ENCODE results near the gene ADRB2. TPM values are rescaled to one million over a fixed set of nuclear protein-coding genes. Genes with fewer than 3 reads are reported as not detected.

Gene ADRB2
- total RNA-seq, 1 experiment from 2014 or later = 0.26 TPM

- Mint-ChIP-seq H3K36me3 (ENCODE audit: insufficient read depth in 1 of 3, low read depth in 3 of 3) (no peaks in the 10 kb centered on the region), H3K4me3 (no peak overlapping the region), H3K27ac (no peak overlapping the region), H3K9me3 (no peaks in the 10 kb centered on the region), H3K27me3 (ENCODE audit: low read depth) (peaks cover 3% of the 10 kb centered on the region), H3K4me1 (peaks cover 5 to 10% of the 10 kb centered on the region in 2 experiments; a peak in 3 of 4 replicates)
- Histone ChIP-seq H2BK120ac (ENCODE audit: low read depth, low read length, poor library complexity, severe bottlenecking) (no peak overlapping the region), H3K14ac (ENCODE audit: insufficient read depth, low read length) (no peak overlapping the region), H3K9me3 (ENCODE audit: control insufficient read depth, low read depth, low read length) (no peaks in the 10 kb centered on the region), H3K56ac (ENCODE audit: insufficient read length, low read depth, low read length) (no peak overlapping the region), H3K79me1 (ENCODE audit: insufficient read depth, low read depth, low read length, poor library complexity, severe bottlenecking) (no peaks in the 10 kb centered on the region), H3K23me2 (ENCODE audit: insufficient read length, low read depth, low read length, poor library complexity, severe bottlenecking) (no peaks in the 10 kb centered on the region), H3K23ac (ENCODE audit: insufficient read length, low read depth, low read length) (no peak overlapping the region), H4K8ac (replicated peaks; ENCODE audit: insufficient read length, low read depth, low read length) (no peak overlapping the region), H4K91ac (ENCODE audit: insufficient read length, low read depth, low read length) (no peak overlapping the region), H3K4me2 (ENCODE audit: insufficient read depth, insufficient read length, low read length) (no peak overlapping the region), H3K9ac (ENCODE audit: extremely low read depth, insufficient read length, low read length) (no peak overlapping the region), H3K18ac (ENCODE audit: insufficient read length, low read depth, low read length) (no peak overlapping the region), H3K4ac (ENCODE audit: low read depth, low read length) (no peak overlapping the region), H3T11ph (ENCODE audit: low read length) (no peak overlapping the region), H3K4me1 (ENCODE audit: insufficient read depth, low read length) (no peaks in the 10 kb centered on the region), H2BK20ac (ENCODE audit: low read depth, low read length, poor library complexity, severe bottlenecking) (no peak overlapping the region), H2BK5ac (ENCODE audit: insufficient read length, low read length) (no peak overlapping the region), H2AK5ac (ENCODE audit: insufficient read length, low read length) (no peak overlapping the region), H4K5ac (ENCODE audit: insufficient read length, low read depth, low read length) (no peak overlapping the region), H3K79me2 (ENCODE audit: insufficient read depth, low read length) (no peaks in the 10 kb centered on the region), H3K27ac (ENCODE audit: insufficient read length, low read depth, low read length) (no peak overlapping the region), H4K20me1 (ENCODE audit: control insufficient read depth, insufficient read depth, insufficient read length) (no peaks in the 10 kb centered on the region), H3K27me3 (ENCODE audit: insufficient read depth, low read length) (no peaks in the 10 kb centered on the region), H2BK15ac (ENCODE audit: low read depth, low read length) (no peak overlapping the region), H2BK12ac (ENCODE audit: insufficient read length, low read depth, low read length) (no peak overlapping the region), H2AFZ (ENCODE audit: low read length) (no peak overlapping the region)
- no peak for TF ChIP-seq CTCF (conservative IDR thresholded peaks at IDR 0.05)
- DNase-seq = no peak
- no CpG with 5 or more reads among the region's 1 CpG for WGBS (ENCODE audit: extremely low coverage, insufficient read length, low lambda C conversion rate)
Measured at GRCh38 chr5:148840531-148840930, 14.1 kb downstream of the ADRB2 start.

Measured in H9 (cell line).